SK-N-MC (cell line): Measurements from ENCODE around the gene HINT1.
A peak's percentile ranks its signal among the peaks of the same experiment; 100 is the strongest.
"Not testable (repeated sequence)": the region's sequence is repeated elsewhere in the genome, so short reads cannot be mapped to it uniquely, and the experiment has no call there.

ENCODE experiments used
- DNase-seq: peaks from one replicate; pipeline ENCODE4 v3.0.0-alpha.2; 2011; ENCODE audit warnings: low read depth, low spot score
- H3K27ac ChIP-seq: fragments of 200-600 bp; sonication (generic); 2 replicates; pipeline ENCODE4 v1.5.1; 2016; ENCODE audit warnings: mixed run types
- H3K36me3 ChIP-seq: fragments of 200-600 bp; sonication (generic); 2 replicates; pipeline ENCODE4 v1.6.1; 2017; ENCODE audit warnings: antibody characterized with exemption, low read length, mixed read lengths; ENCODE audit not compliant: insufficient read depth
- H3K4me3 ChIP-seq: fragments of 200-600 bp; sonication (generic); 2 replicates; pipeline ENCODE4 v1.5.1; 2016
- H3K9ac ChIP-seq: fragments of 200-600 bp; sonication (generic); 2 replicates; pipeline ENCODE4 v1.8.0; 2017; ENCODE audit warnings: mixed run types, mixed read lengths; ENCODE audit not compliant: insufficient read length
- H3K9me3 ChIP-seq: fragments of 200-600 bp; sonication (generic); 2 replicates; pipeline ENCODE4 v1.6.1; 2017; ENCODE audit warnings: low read depth, mild to moderate bottlenecking, antibody characterized with exemption, low read length, moderate library complexity, mixed read lengths
- EZH2 ChIP-seq: fragments of 200-600 bp; sonication (generic); IDR thresholded peaks from one replicate; pipeline ENCODE4 v1.6.1; 2017; ENCODE audit warnings: antibody characterized with exemption
- FOXP2 ChIP-seq: optimal IDR thresholded peaks from 2 replicates; pipeline ENCODE3; 2011; ENCODE audit warnings: mild to moderate bottlenecking, moderate library complexity; ENCODE audit not compliant: insufficient read depth; ENCODE audit errors: extremely low read length, control extremely low read depth
- POLR2AphosphoS5 ChIP-seq: IDR thresholded peaks from 2 replicates; pipeline ENCODE4 v1.6.1; 2012; ENCODE audit warnings: mild to moderate bottlenecking, low read depth, low read length, borderline replicate concordance

Gene HINT1

GRCh38 chr5:131206061-131206460, 41.0 kb upstream of the HINT1 start:
- no peak for DNase-seq
- Histone ChIP-seq H3K9me3 (no peaks in the 10 kb centered on the region), H3K36me3 (no peaks in the 10 kb centered on the region), H3K4me3 (no peak overlapping the region), H3K27ac (no peak overlapping the region), H3K9ac (no peak overlapping the region)
- no peak for TF ChIP-seq EZH2
- no peak for TF ChIP-seq POLR2AphosphoS5
- TF ChIP-seq FOXP2 = no peak

DNA sequence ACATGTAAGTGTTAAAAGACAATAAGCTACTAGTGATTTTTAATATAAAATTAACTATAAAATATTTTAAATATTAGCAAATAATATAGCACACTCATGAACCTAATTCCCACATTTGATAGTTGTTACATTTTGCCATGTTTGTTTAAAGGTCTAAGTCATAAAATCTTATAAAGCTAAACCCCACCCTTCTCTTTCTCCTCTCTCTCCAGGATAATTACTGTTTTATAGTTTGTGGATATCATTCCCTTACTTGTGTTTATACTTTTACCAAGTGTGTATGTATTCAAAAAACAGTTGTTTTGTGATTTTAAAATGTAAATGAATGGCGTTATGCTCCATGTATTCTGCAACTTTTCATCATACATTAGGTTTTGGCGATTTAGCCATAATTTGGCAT, 39.9 kb upstream of the HINT1 start:
- no peak for DNase-seq
- Histone ChIP-seq H3K9ac (no peak overlapping the region), H3K27ac (no peak overlapping the region), H3K4me3 (no peak overlapping the region), H3K9me3 (no peaks in the 10 kb centered on the region), H3K36me3 (0 out of 2 replicates have a peak, but pooled peaks cover 4% of the 10 kb centered on the region)
- TF ChIP-seq POLR2AphosphoS5 (no peak), FOXP2 (no peak), EZH2 (no peak)

DNA sequence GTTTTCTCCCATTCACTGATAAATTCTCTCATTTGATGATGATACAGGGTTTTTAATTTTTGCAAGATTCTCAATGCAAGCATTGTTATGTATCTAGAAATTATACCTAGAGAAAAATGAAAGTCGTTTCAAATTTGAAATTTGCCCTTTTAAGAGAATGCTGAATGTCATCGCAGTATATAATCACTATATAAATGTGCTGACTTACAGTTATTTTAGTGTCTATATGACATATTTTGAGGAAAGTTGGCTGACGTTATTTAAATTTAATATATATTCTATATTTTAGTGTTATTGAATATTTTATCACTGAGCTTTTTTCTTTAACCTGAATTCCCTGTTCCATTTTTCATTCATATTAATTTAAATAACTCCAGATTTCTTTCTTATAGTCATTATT, 35.5 kb upstream of the HINT1 start:
- H3K27ac ChIP-seq = no peak overlapping the region
- 0 out of 2 replicates have a peak, but pooled peaks cover 4% of the 10 kb centered on the region for H3K36me3 ChIP-seq
- H3K4me3 ChIP-seq = no peak overlapping the region
- no peak for TF ChIP-seq EZH2
- no peak for TF ChIP-seq POLR2AphosphoS5
- TF ChIP-seq FOXP2 = no peak
- no peak for DNase-seq
- H3K9ac ChIP-seq = no peak overlapping the region
- no peaks in the 10 kb centered on the region for H3K9me3 ChIP-seq

GRCh38 chr5:131198625-131199024, 33.6 kb upstream of the HINT1 start:
- H3K27ac ChIP-seq = no peak overlapping the region
- H3K9ac ChIP-seq = no peak overlapping the region
- H3K4me3 ChIP-seq = no peak overlapping the region
- no peaks in the 10 kb centered on the region for H3K9me3 ChIP-seq
- DNase-seq = no peak
- TF ChIP-seq EZH2 (no peak), POLR2AphosphoS5 (no peak), FOXP2 (no peak)
- 0 out of 2 replicates have a peak, but pooled peaks cover 4% of the 10 kb centered on the region for H3K36me3 ChIP-seq

DNA sequence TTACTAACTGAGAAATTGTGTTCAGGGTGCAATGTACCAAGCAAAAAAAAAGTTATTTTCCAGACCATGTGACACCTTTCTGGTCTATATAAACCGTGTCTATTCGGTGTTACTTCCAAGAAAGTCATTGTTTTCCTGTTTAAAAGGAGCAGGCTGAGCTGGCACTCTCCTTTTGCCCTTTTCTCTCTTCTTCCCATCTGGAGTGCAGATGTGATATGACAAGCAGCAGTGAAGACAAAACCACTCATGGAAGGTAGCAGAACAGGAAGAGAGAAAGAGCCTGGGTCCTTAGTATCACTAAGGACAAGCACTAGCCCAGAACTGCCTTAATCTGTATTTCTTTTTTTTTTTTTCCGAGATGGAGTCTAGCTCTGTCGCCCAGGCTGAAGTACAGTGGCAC, 31.3 kb upstream of the HINT1 start:
- Histone ChIP-seq H3K36me3 (peaks cover 8% of the 10 kb centered on the region; the same call in 1 of the 2 replicates), H3K27ac (no peak overlapping the region), H3K4me3 (no peak overlapping the region), H3K9ac (no peak overlapping the region), H3K9me3 (no peaks in the 10 kb centered on the region)
- TF ChIP-seq EZH2 (no peak), FOXP2 (no peak), POLR2AphosphoS5 (no peak)
- no peak for DNase-seq

GRCh38 chr5:131195696-131196095, 30.6 kb upstream of the HINT1 start:
- Histone ChIP-seq H3K36me3 (peaks cover 8% of the 10 kb centered on the region; the same call in 1 of the 2 replicates), H3K9me3 (no peaks in the 10 kb centered on the region), H3K4me3 (no peak overlapping the region), H3K27ac (no peak overlapping the region), H3K9ac (no peak overlapping the region)
- TF ChIP-seq POLR2AphosphoS5 = no peak
- TF ChIP-seq EZH2 = no peak
- no peak for TF ChIP-seq FOXP2
- DNase-seq = no peak

- H3K4me3 ChIP-seq = no peak overlapping the region
- DNase-seq = no peak
- TF ChIP-seq FOXP2 = no peak
- no peak for TF ChIP-seq POLR2AphosphoS5
- TF ChIP-seq EZH2 = no peak
These were observed 29.7 kb upstream of the HINT1 start for GRCh38 chr5:131194725-131195124.

GRCh38 chr5:131193897-131194296, 28.8 kb upstream of the HINT1 start:
- not testable (repeated sequence) for H3K36me3 ChIP-seq, H3K27ac ChIP-seq, H3K9me3 ChIP-seq, H3K9ac ChIP-seq, H3K4me3 ChIP-seq, DNase-seq

More at GRCh38 chr5:131194725-131195124, 29.7 kb upstream of the HINT1 start:
- peaks cover 4% of the 10 kb centered on the region; the same call in 1 of the 2 replicates for H3K36me3 ChIP-seq
- H3K9ac ChIP-seq = no peak overlapping the region
- no peaks in the 10 kb centered on the region for H3K9me3 ChIP-seq
- no peak overlapping the region for H3K27ac ChIP-seq

GRCh38 chr5:131193106-131193505, 28.1 kb upstream of the HINT1 start:
- 0 out of 2 replicates have a peak overlapping the region, but pooled peaks have one; percentile 11 for H3K4me3 ChIP-seq
- DNase-seq = no peak
- H3K36me3 ChIP-seq = peaks cover 4% of the 10 kb centered on the region; the same call in 1 of the 2 replicates
- H3K9ac ChIP-seq = no peak overlapping the region
- TF ChIP-seq FOXP2 (no peak), POLR2AphosphoS5 (no peak), EZH2 (no peak)
- no peaks in the 10 kb centered on the region for H3K9me3 ChIP-seq
- 0 out of 2 replicates have a peak overlapping the region, but pooled peaks have one; percentile 37 for H3K27ac ChIP-seq
